WTC11 (cell line): ENCODE measurements around the gene PGF.

Source experiments
- FOXJ3 ChIP-seq: sonication (generic); formaldehyde crosslinking; IDR thresholded peaks from 2 replicates; pipeline ENCODE4 v1.9.0; 2021; ENCODE audit warnings: missing genetic modification reagents, mild to moderate bottlenecking, borderline replicate concordance
- ZNF121 ChIP-seq: sonication (generic); formaldehyde crosslinking; IDR thresholded peaks from 2 replicates; pipeline ENCODE4 v1.8.0; 2023; ENCODE audit warnings: missing genetic modification reagents
- ZNF416 ChIP-seq: fragments of 250-450 bp; sonication (Bioruptor Pico); IDR thresholded peaks from 2 replicates; pipeline ENCODE4 v1.9.0; 2021; ENCODE audit warnings: mild to moderate bottlenecking, inconsistent platforms
- ZNF423 ChIP-seq: fragments of 250-450 bp; sonication (Bioruptor Pico); IDR thresholded peaks from 2 replicates; pipeline ENCODE4 v2.1.2; 2022; ENCODE audit warnings: mild to moderate bottlenecking, moderate library complexity
- TF ChIP-seq, protein P1 (sequence below): fragments of 200-600 bp; IDR thresholded peaks from 2 replicates; pipeline ENCODE4 v1.8.0; 2022; ENCODE audit warnings: antibody characterized with exemption
- TF ChIP-seq, protein P2 (sequence below): sonication (generic); formaldehyde crosslinking; IDR thresholded peaks from 2 replicates; pipeline ENCODE4 v1.8.1; 2022; ENCODE audit warnings: low read depth, mild to moderate bottlenecking, moderate library complexity, missing genetic modification reagents, borderline replicate concordance
- TF ChIP-seq, protein P3 (sequence below): sonication (generic); formaldehyde crosslinking; conservative IDR thresholded peaks from 2 replicates; pipeline ENCODE4 v1.8.1; 2022; ENCODE audit warnings: mild to moderate bottlenecking, missing genetic modification reagents
- TF ChIP-seq, protein P4 (sequence below): sonication (generic); formaldehyde crosslinking; IDR thresholded peaks from 2 replicates; pipeline ENCODE4 v1.8.1; 2023; ENCODE audit warnings: mild to moderate bottlenecking, missing genetic modification reagents, moderate library complexity

DNA sequence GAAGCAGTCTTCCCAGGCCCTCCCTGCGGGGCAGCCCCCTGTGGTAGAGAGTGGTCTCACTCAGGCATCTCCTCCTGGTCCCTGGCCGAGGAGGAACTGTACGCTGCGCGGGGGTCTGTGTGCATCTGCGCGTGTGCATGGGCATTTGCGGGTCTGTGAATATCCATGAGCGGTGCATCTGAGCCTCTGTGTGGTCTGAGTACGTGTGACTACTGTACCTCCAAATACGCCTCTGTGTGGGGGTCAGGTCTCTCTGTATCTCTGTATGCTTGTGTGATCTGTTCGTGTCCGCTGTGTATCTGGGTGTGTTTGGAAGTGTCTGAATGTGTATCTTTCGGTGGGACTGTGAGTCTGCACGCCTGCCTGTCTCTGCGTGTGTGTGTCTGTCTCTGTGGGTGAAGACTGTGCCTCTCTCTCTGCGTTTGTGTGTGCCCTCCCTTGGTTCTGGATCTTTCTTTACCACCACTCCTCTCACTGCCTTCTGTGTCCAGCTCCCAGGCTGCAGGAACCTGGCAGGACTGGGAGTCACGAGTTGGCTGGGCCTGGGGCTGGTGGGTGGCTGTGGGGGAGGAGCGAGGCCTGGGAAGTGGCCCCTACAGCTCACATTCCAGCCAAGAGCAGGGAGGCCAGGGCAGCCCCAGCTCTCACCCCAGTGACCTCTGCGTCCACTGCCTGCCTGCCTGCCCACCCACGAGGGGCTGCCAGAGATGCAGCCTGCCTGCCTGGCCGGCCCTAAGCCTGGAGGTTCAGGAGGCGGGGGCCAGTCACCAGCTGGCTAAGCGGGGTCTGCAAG lies 1.1 kb upstream of the PGF start:
- TF ChIP-seq, protein P1, sequence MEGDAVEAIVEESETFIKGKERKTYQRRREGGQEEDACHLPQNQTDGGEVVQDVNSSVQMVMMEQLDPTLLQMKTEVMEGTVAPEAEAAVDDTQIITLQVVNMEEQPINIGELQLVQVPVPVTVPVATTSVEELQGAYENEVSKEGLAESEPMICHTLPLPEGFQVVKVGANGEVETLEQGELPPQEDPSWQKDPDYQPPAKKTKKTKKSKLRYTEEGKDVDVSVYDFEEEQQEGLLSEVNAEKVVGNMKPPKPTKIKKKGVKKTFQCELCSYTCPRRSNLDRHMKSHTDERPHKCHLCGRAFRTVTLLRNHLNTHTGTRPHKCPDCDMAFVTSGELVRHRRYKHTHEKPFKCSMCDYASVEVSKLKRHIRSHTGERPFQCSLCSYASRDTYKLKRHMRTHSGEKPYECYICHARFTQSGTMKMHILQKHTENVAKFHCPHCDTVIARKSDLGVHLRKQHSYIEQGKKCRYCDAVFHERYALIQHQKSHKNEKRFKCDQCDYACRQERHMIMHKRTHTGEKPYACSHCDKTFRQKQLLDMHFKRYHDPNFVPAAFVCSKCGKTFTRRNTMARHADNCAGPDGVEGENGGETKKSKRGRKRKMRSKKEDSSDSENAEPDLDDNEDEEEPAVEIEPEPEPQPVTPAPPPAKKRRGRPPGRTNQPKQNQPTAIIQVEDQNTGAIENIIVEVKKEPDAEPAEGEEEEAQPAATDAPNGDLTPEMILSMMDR: no peak
- no peak for TF ChIP-seq ZNF423
- TF ChIP-seq FOXJ3 (CRISPR knock-in tag): no peak
- TF ChIP-seq ZNF121 (CRISPR knock-in tag): no peak
- TF ChIP-seq, protein P2, sequence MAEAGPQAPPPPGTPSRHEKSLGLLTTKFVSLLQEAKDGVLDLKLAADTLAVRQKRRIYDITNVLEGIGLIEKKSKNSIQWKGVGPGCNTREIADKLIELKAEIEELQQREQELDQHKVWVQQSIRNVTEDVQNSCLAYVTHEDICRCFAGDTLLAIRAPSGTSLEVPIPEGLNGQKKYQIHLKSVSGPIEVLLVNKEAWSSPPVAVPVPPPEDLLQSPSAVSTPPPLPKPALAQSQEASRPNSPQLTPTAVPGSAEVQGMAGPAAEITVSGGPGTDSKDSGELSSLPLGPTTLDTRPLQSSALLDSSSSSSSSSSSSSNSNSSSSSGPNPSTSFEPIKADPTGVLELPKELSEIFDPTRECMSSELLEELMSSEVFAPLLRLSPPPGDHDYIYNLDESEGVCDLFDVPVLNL (CRISPR knock-in tag): no peak
- TF ChIP-seq, protein P3, sequence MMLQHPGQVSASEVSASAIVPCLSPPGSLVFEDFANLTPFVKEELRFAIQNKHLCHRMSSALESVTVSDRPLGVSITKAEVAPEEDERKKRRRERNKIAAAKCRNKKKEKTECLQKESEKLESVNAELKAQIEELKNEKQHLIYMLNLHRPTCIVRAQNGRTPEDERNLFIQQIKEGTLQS (CRISPR knock-in tag): no peak
- no peak for TF ChIP-seq ZNF416 (CRISPR knock-in tag)
- TF ChIP-seq, protein P4, sequence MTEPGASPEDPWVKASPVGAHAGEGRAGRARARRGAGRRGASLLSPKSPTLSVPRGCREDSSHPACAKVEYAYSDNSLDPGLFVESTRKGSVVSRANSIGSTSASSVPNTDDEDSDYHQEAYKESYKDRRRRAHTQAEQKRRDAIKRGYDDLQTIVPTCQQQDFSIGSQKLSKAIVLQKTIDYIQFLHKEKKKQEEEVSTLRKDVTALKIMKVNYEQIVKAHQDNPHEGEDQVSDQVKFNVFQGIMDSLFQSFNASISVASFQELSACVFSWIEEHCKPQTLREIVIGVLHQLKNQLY (CRISPR knock-in tag): no peak
